GM12864 (cell line): ENCODE measurements around the gene NFIA.

Experiments
- DNase-seq: peaks from one replicate; pipeline ENCODE4 v3.0.0-alpha.2; 2011; ENCODE audit warnings: low read depth
- H3K4me3 ChIP-seq: 2 replicates; pipeline ENCODE4 v1.5.1; 2011; ENCODE audit warnings: mild to moderate bottlenecking, low read depth, low read length, control low read depth
- TF ChIP-seq, protein P1 (sequence below): IDR thresholded peaks from 2 replicates; pipeline ENCODE4 v1.5.1; 2011; ENCODE audit warnings: low read depth, mild to moderate bottlenecking, moderate library complexity, low read length, control low read depth, inconsistent platforms; ENCODE audit errors: missing control alignments

NFIA gene

DNA sequence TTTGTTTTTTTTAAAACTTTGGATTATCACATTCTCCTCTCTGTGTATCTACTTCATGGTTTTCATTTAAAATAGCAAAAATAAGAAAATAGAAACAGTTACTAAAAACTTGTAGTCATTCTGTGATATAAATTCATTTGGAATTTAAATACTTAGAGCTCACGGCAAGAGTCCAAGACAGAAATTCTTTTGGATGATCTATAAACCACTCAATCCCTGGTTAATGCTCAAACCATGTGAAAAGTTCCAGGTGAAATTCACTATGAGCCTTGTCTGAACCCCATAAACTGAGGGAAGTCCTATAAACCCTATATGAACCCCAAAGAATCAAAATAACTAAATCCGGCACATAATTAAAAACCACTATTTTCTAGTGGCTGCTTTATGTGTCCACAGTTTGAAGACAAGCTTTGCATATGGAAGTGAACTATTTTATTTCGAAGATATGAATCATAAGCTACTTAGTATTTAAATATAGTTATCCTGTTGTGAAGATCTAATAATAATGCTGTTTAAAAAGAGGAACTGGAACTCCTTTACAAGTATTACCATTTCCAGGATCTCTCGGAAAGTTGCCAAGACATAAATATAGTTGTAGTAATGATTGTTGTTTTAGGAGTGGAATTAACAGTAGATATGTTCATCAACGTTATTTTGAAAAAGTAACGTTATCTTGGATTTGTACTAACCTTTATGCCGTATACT, 163.5 kb downstream of the NFIA start:
- TF ChIP-seq, protein P1, sequence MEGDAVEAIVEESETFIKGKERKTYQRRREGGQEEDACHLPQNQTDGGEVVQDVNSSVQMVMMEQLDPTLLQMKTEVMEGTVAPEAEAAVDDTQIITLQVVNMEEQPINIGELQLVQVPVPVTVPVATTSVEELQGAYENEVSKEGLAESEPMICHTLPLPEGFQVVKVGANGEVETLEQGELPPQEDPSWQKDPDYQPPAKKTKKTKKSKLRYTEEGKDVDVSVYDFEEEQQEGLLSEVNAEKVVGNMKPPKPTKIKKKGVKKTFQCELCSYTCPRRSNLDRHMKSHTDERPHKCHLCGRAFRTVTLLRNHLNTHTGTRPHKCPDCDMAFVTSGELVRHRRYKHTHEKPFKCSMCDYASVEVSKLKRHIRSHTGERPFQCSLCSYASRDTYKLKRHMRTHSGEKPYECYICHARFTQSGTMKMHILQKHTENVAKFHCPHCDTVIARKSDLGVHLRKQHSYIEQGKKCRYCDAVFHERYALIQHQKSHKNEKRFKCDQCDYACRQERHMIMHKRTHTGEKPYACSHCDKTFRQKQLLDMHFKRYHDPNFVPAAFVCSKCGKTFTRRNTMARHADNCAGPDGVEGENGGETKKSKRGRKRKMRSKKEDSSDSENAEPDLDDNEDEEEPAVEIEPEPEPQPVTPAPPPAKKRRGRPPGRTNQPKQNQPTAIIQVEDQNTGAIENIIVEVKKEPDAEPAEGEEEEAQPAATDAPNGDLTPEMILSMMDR, result no peak
- H3K4me3 ChIP-seq, result no peak overlapping the region
- DNase-seq, result peak; percentile 35

DNA sequence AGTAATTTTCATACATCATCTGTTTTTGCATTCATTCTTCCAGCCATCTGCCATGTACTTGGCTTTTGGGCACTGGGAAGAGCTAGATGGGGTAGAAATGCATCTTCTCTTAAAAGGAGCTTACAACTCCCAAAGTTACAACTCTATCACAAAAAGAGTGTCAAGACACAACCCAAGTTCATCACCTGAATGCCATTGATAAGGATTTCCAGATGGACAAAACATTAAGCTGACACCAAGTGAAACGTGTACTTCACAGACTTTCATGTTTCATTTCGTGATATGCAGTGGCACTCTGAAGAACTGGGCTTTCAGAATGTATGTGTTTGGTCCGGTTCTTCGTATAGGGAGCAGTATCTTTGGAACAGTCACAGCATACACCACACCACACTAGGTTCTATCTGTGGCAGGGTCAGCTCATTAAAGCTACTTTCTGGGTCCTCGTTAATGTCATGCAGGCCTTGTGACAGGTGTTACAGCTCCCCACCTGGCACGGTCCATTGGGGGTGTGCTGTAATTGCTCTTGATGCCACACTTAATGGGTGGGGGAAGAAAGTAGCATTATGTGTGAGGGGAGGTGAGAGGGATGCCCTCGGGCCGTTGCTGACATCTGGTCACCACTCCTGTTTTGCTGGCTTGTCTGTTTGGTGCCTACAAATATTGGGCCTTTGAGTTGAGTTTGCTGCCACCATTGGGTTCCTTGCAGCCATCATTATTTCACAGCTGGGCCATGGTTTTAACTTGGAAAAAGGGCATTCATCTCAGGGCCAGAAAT, 164.9 kb downstream of the NFIA start:
- TF ChIP-seq, protein P1, result no peak
- DNase-seq, result peak; percentile 24
- H3K4me3 ChIP-seq, result no peak overlapping the region

DNA sequence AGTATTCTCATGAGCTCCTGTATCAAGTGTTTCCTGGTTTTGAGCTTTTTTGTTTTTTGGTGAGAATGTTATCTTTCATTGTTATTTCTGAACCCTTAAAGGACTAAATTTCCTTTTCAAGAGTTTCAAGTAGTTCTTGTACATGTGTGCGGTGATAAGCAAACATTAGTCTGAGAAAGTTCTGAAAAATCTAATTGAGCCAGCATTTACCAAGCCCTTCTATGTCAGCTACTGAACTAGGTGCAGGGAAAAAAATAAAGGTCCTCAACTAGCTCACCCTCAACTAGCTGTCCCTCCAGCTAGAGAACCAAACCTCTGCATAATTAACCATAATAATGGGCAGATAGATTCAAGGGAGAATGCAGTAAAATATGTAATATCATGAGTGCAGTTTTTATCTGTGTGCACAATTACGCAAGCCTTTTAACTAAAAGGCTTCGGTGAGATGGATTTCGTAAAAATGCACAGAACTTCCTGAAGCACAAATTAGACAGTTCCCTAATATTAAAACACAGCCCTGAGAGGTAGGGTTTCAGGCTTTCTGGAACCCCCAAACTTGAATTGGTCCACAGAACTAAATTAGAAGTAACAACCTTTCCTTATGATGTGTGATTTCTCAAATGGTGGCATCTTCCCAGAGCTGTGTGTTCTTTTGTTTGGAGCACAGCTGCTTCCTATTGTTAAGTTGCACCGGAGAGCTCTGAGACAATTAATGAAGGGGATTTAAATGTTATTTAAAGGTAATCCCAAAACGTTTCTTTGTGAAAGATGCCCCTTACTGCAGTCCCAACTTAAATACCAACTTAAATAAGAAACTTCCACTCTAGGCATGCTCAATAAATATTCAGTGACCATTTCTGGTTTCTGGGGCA, 165.8 kb downstream of the NFIA start:
- TF ChIP-seq, protein P1, result no peak
- H3K4me3 ChIP-seq, result no peak overlapping the region
- no peak for DNase-seq

DNA sequence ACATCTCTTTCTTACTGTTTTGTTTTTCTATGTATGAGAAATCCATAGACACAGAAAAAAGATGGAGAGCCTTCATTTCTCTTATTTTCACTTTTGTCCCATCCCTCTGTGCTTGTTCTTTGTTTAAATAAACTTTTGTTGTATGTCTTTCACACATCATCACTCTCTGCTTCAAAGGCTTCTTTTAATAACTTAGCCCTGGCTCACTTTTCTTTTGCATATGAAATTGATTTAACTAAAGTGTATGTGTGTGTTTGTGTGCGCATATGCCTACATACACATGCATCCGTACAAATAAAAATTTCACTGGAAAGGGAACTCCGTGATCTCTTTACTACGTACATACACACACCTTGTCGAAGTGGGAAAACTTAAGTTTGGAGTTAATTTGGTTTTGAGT, 168.6 kb downstream of the NFIA start:
- H3K4me3 ChIP-seq, result no peak overlapping the region
- no peak for DNase-seq
- TF ChIP-seq, protein P1, result no peak

DNA sequence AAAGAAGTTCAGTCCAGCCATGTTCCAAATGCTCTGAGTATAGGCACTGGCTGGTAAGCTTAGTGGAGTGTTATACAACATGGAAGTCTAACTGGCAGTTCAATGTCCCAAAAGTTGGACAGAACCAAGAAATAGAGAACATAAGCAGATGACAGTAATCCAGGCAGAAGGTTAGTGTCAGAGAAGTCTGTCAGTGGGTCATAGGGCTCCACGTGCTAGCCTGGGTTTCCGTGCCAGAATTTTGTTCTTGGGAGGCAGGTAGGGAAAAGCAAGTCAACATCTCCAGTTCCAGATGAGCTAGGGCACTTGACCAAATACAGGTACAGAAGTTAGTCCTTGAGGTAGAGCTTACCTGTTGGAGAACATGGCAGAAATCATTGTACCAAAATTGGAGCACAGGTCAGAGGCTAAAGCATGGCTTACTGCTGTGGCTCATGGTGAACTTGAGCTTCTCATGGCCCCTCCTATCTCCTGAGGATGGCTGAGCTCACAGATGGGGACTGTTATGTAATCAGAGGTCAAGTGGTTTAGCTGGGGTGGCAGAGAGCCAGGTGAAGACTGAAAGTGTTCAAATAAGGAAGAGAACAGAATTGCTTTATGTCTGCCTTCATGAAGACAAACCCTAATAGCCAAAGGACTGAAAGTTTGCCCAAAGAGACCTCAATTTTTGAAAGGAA, 170.8 kb downstream of the NFIA start:
- H3K4me3 ChIP-seq, result no peak overlapping the region
- TF ChIP-seq, protein P1, result no peak
- peak; percentile 26 for DNase-seq

DNA sequence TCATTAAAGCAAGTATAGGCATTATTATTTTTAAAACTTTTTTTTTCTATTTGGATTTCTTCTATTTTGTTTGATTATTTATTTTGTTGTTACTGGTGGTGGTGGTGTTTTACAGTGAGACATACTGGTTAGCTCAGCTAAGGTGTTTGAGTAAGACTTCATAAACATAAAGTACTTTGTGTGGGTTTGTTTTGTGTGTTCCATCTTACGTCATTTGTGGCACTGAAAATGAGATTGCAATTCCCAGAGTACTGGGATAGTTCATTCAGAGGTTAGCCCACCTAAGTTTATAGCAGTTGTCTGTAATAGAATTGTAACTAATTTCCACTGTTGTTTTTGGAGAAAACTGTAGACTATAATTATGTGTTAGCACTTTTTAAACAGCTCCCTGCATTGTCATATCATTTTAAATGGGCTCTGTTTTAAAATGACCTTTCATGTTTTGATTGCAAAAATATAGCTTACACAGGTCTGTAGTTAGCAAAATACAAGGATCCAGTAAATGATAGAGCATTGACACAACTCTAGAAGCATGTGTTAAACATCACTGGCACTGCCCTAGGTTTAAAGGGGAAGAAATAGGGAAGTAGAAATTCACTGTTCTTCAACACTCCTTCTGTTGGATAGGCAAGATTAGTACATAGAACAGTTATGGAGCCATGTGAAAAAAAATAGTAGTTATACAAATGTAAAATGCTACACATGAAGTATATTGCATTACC, 171.7 kb downstream of the NFIA start:
- no peak overlapping the region for H3K4me3 ChIP-seq
- TF ChIP-seq, protein P1, result no peak
- DNase-seq, result no peak
